GM12878 (cell line): ENCODE measurements around the gene PRKAG2.

ENCODE experiments used
- BHLHE40 ChIP-seq, 2 experiments: fragments of 450-650 bp in 1 of 2; IDR thresholded peaks; 2 replicates each; pipeline ENCODE4 v1.6.1; 2011 to 2017; ENCODE audit warnings: low read depth in 2 of 2, borderline replicate concordance in 1 of 2, improper control_type of control experiment in 1 of 2, low read length in 1 of 2, mild to moderate bottlenecking in 1 of 2
- CREM ChIP-seq: IDR thresholded peaks from 2 replicates; pipeline ENCODE4 v1.6.1; 2014; ENCODE audit warnings: antibody characterized with exemption, low read depth
- EZH2 ChIP-seq: IDR thresholded peaks from 2 replicates; pipeline ENCODE4 v1.6.1; 2012; ENCODE audit warnings: low read depth, mild to moderate bottlenecking, control low read depth, inconsistent platforms, low read length, borderline replicate concordance; ENCODE audit not compliant: control insufficient read depth
- MAX ChIP-seq: IDR thresholded peaks from 2 replicates; pipeline ENCODE4 v1.6.1; 2012; ENCODE audit warnings: low read depth, low read length, improper control_type of control experiment
- ZNF207 ChIP-seq: fragments of 450-650 bp; IDR thresholded peaks from 2 replicates; pipeline ENCODE4 v1.6.1; 2014; ENCODE audit warnings: antibody characterized with exemption, mild to moderate bottlenecking, borderline replicate concordance

GRCh38 chr7:151801782-151802468 is 75.0 kb downstream of the PRKAG2 start:
- TF ChIP-seq ZNF207 (no peak), CREM (no peak), BHLHE40 (IDR thresholded peaks at IDR 0.05; ENCODE audit: borderline replicate concordance in 1 of 2, low read depth in 2 of 2, low read length in 1 of 2) (no peak), MAX (no peak), EZH2 (no peak)
